Caki2 (cell line): Measurements from ENCODE around the gene PSMA4. TPM values are rescaled to one million over a fixed set of nuclear protein-coding genes. Genes with fewer than 3 reads are reported as not detected.

Source experiments
- DNase-seq: peaks from one replicate; pipeline ENCODE4 v3.0.0-alpha.2; 2015; ENCODE audit warnings: low read depth
- in situ Hi-C: cut with HindIII; loops from 2 replicates; pipeline ENCODE4 v1.10.0; 2016; ENCODE audit warnings: low sequenced_read_pairs, low pct_unique_long_range_greater_than_20kb, mixed read lengths
- total RNA-seq: library from RNA; depleted of rRNA; stranded (reverse); fragments of >200 nt; shearing (Covaris generic); gene quantifications from 2 replicates; pipeline ENCODE4 v1.2.3, GENCODE V29; 2014; ENCODE audit warnings: low replicate concordance; rRNA removed

Gene PSMA4
- total RNA-seq, 1 experiment from 2014 or later: 336 TPM

DNA sequence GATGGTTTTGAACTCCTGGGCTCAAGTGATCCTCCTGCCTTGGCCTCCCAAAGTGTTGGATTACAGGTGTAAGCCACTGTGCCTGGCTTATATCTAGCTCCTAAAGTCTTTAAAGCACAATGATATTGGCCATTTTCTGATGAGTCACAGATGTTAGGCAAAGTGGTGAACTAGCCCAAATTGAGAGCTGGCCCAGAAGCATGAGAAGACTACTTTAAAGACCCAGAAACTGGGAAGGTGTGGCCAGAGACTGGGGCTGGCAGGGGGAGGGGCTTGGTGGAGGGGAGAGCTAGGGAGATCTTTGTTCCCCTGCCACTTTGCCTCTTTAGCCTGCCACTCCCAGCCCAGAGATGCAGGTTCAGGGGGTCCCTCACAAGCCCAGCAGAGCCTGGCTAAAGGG is 58.9 kb downstream of the PSMA4 start:
- in situ Hi-C loops: no loop called here
- DNase-seq: no peak

Other genes with a start within 250 kb of the PSMA4 start
- 58.7 and 90.7 TPM in 2 replicates for gene SKIC8, start 240.8 kb upstream of the PSMA4 start, total RNA-seq
- gene CRABP1, start 200.1 kb upstream of the PSMA4 start, total RNA-seq: not detected in 2 replicates
- gene IREB2, start 102.2 kb upstream of the PSMA4 start, total RNA-seq: 8.1 and 10.9 TPM in 2 replicates
- gene HYKK, start 32.9 kb upstream of the PSMA4 start, total RNA-seq: 0.84 and 7.6 TPM in 2 replicates
- gene CHRNA5, start 25.1 kb downstream of the PSMA4 start, total RNA-seq: 9.0 and 44.5 TPM in 2 replicates
- not detected in 2 replicates for gene CHRNA3, start 80.6 kb downstream of the PSMA4 start, total RNA-seq
- gene CHRNB4, start 100.8 kb downstream of the PSMA4 start, total RNA-seq: 6.5 TPM in 1 of 2 replicates, not detected in the other